SK-N-SH (cell line): ENCODE results near the gene GATM. TPM values are rescaled to one million over a fixed set of nuclear protein-coding genes. Genes with fewer than 3 reads are reported as not detected.

Experiments used
- CTCF ChIA-PET: fragments of 300-600, 350-600 bp; formaldehyde crosslinking; extraction: SDS; loops from one replicate; lab custom pipeline; 2021; lab: Yijun Ruan, JAX
- POLR2A ChIA-PET: fragments of 350-600 bp; sonication (Branson Sonifier 250); formaldehyde crosslinking; extraction: SDS; loops from one replicate; lab custom pipeline; 2020; ENCODE audit warnings: antibody characterized with exemption, inconsistent platforms; lab: Yijun Ruan, JAX
- DNase-seq: peaks from one replicate; pipeline ENCODE4 v3.0.0; 2012
- H2AFZ ChIP-seq: fragments of 200-600 bp; sonication (generic); 2 replicates; pipeline ENCODE4 v1.8.1; 2016; ENCODE audit warnings: antibody characterized with exemption, mild to moderate bottlenecking, low read depth
- H3F3A ChIP-seq: fragments of 200-600 bp; sonication (generic); replicated peaks from 2 replicates; pipeline ENCODE3; 2016; ENCODE audit warnings: antibody characterized with exemption, mild to moderate bottlenecking; ENCODE audit not compliant: insufficient read depth
- H3K27ac ChIP-seq, 2 experiments: fragments of 200-500 bp in 1 of 2; fragments of 200-600 bp in 1 of 2; sonication (Bioruptor generic) in 1 of 2; sonication (generic), shearing (Covaris generic) in 1 of 2; 2 replicates each; pipeline versions ENCODE4 v1.5.1 to v1.6.1; 2014 to 2016; ENCODE audit warnings: low read depth in 2 of 2, inconsistent platforms in 1 of 2, low read length in 1 of 2, mild to moderate bottlenecking in 1 of 2, mixed read lengths in 1 of 2
- H3K27me3 ChIP-seq: fragments of 200-600 bp; sonication (generic), shearing (Covaris generic); 2 replicates; pipeline ENCODE4 v1.6.1; 2016; ENCODE audit warnings: mixed run types; ENCODE audit not compliant: insufficient read depth
- H3K36me3 ChIP-seq, 2 experiments: fragments of 200-500 bp in 1 of 2; fragments of 200-600 bp in 1 of 2; sonication (Bioruptor generic) in 1 of 2; sonication (generic) in 1 of 2; replicated peaks in 1 of 2; 2 replicates each; pipeline versions ENCODE3 to v1.5.1; 2014 to 2016; ENCODE audit warnings: low read length in 1 of 2, mild to moderate bottlenecking in 1 of 2; ENCODE audit not compliant: insufficient read depth in 2 of 2, control insufficient read depth in 1 of 2
- H3K4me1 ChIP-seq, 2 experiments: fragments of 200-500 bp in 1 of 2; fragments of 200-600 bp in 1 of 2; sonication (Bioruptor generic) in 1 of 2; sonication (generic), shearing (Covaris generic) in 1 of 2; 2 replicates each; pipeline versions ENCODE4 v1.5.1 to v1.6.1; 2014 to 2016; ENCODE audit warnings: low read depth in 1 of 2, low read length in 1 of 2, mixed run types in 1 of 2; ENCODE audit not compliant: insufficient read depth in 2 of 2, control insufficient read depth in 1 of 2
- H3K4me2 ChIP-seq: fragments of 200-600 bp; sonication (generic), shearing (Covaris generic); 2 replicates; pipeline ENCODE4 v1.6.1; 2017; ENCODE audit warnings: mixed run types
- H3K4me3 ChIP-seq, 2 experiments: fragments of 200-500 bp in 1 of 2; fragments of 200-600 bp in 1 of 2; sonication (Bioruptor generic) in 1 of 2; sonication (generic), shearing (Covaris generic) in 1 of 2; 2 replicates each; pipeline versions ENCODE4 v1.5.1 to v1.8.1; 2014 to 2016; ENCODE audit warnings: low read depth in 2 of 2, inconsistent platforms in 1 of 2, low read length in 1 of 2, mild to moderate bottlenecking in 1 of 2, mixed read lengths in 1 of 2, moderate library complexity in 1 of 2
- H3K79me2 ChIP-seq: fragments of 200-600 bp; sonication (generic); 2 replicates; pipeline ENCODE4 v1.8.1; 2017; ENCODE audit warnings: mild to moderate bottlenecking; ENCODE audit not compliant: insufficient read depth
- H3K9ac ChIP-seq: fragments of 200-600 bp; sonication (generic); 2 replicates; pipeline ENCODE4 v1.6.1; 2017; ENCODE audit warnings: mixed run types
- H3K9me2 ChIP-seq: fragments of 200-600 bp; sonication (generic); 2 replicates; pipeline ENCODE4 v1.6.1; 2017; ENCODE audit warnings: mixed run types
- H3K9me3 ChIP-seq: fragments of 200-600 bp; sonication (generic); 2 replicates; pipeline ENCODE4 v1.6.1; 2017; ENCODE audit warnings: mixed run types, mild to moderate bottlenecking, moderate library complexity
- H4K20me1 ChIP-seq: fragments of 200-600 bp; sonication (generic); 2 replicates; pipeline ENCODE4 v1.6.1; 2017; ENCODE audit warnings: mild to moderate bottlenecking, mixed run types; ENCODE audit not compliant: insufficient read depth
- ELF1 ChIP-seq: IDR thresholded peaks from 2 replicates; pipeline ENCODE4 v1.4.0; 2012
- EZH2phosphoT487 ChIP-seq: fragments of 200-600 bp; sonication (generic); IDR thresholded peaks from 2 replicates; pipeline ENCODE4 v1.6.1; 2017; ENCODE audit warnings: low read depth, mixed run types, mild to moderate bottlenecking, antibody characterized with exemption, moderate library complexity, borderline replicate concordance
- IRF3 ChIP-seq: fragments of 150-350 bp; IDR thresholded peaks from 2 replicates; pipeline ENCODE4 v1.6.1; 2016; ENCODE audit warnings: mild to moderate bottlenecking, low read depth, low read length
- MAX ChIP-seq: IDR thresholded peaks from 2 replicates; pipeline ENCODE4 v1.4.0; 2012; ENCODE audit warnings: low read depth
- PBX3 ChIP-seq: IDR thresholded peaks from 2 replicates; pipeline ENCODE4; 2012
- POLR2AphosphoS5 ChIP-seq: IDR thresholded peaks from 2 replicates; pipeline ENCODE4 v1.6.1; 2012; ENCODE audit warnings: low read depth, low read length
- RCOR1 ChIP-seq: fragments of 150-350 bp; IDR thresholded peaks from 2 replicates; pipeline ENCODE4 v1.6.1; 2017; ENCODE audit warnings: antibody characterized with exemption, low read length
- REST ChIP-seq: IDR thresholded peaks from 2 replicates; pipeline ENCODE4 v1.6.1; 2012; ENCODE audit warnings: mild to moderate bottlenecking, low read depth, low read length, moderate library complexity
- RXRA ChIP-seq: IDR thresholded peaks from 2 replicates; pipeline ENCODE4 v1.4.0; 2012; ENCODE audit warnings: low read depth, mild to moderate bottlenecking, borderline replicate concordance
- SMC3 ChIP-seq: IDR thresholded peaks from 2 replicates; pipeline ENCODE4 v1.6.1; 2012; ENCODE audit warnings: low read depth, low read length, improper control_type of control experiment
- TAF1 ChIP-seq: IDR thresholded peaks from 2 replicates; pipeline ENCODE4 v1.6.1; 2012; ENCODE audit warnings: low read depth, mild to moderate bottlenecking, low read length, moderate library complexity, borderline replicate concordance
- TCF12 ChIP-seq: IDR thresholded peaks from 2 replicates; pipeline ENCODE4 v1.4.0; 2012
- TEAD4 ChIP-seq: IDR thresholded peaks from 2 replicates; pipeline ENCODE4 v1.4.0; 2012; ENCODE audit warnings: mild to moderate bottlenecking, borderline replicate concordance; ENCODE audit not compliant: insufficient read depth
- WGBS: methylation state at CpG from one replicate; pipeline ENCODE4 v1.1.6; 2017; ENCODE audit warnings: low lambda C conversion rate; 5-methylcytosine and 5-hydroxymethylcytosine counted together
- polyA plus RNA-seq, 3 experiments: library from polyadenylated mRNA; depleted of rRNA; stranded (reverse); fragments of >200 nt; gene quantifications; 2 replicates each; pipeline ENCODE4 v1.2.3, GENCODE V29; 2012

Gene GATM
- polyA plus RNA-seq, 1 of the 3 experiments (the other 2 are of a cell fraction) = 0.58 TPM

GRCh38 chr15:45375836-45376235, 2.5 kb downstream of the GATM start:
- no peaks in the 10 kb centered on the region for H3K9me3 ChIP-seq
- no peak overlapping the region for H3K4me3 ChIP-seq
- no peaks in the 10 kb centered on the region for H3K9me2 ChIP-seq
- no peak for TF ChIP-seq REST
- no peak for TF ChIP-seq ELF1
- no peak for TF ChIP-seq RCOR1
- no peak for TF ChIP-seq TCF12
- no peak for TF ChIP-seq SMC3
- TF ChIP-seq PBX3 = no peak
- TF ChIP-seq EZH2phosphoT487 = no peak
- no peak for TF ChIP-seq TAF1
- no peak for TF ChIP-seq TEAD4
- TF ChIP-seq POLR2AphosphoS5 = no peak
- no peak for TF ChIP-seq RXRA
- TF ChIP-seq MAX = no peak
- no peak for TF ChIP-seq IRF3
- no peak overlapping the region for H3K27ac ChIP-seq
- ChIA-PET CTCF (interaction anchor here (0.9 to 1.4 kb wide), 5 partner anchors 24 to 238 kb away, joined by 3 to 10 read pairs (median 4); no protein-coding TSS in a partner anchor), POLR2A (no interaction called here)
- H3K79me2 ChIP-seq = no peaks in the 10 kb centered on the region
- no peaks in the 10 kb centered on the region for H3F3A ChIP-seq
- peaks cover 17% of the 10 kb centered on the region; the same call in 1 of the 2 replicates for H3K27me3 ChIP-seq
- no peak for DNase-seq
- no peak overlapping the region for H2AFZ ChIP-seq
- no peak overlapping the region for H3K9ac ChIP-seq
- no peak overlapping the region for H3K4me2 ChIP-seq
- WGBS = 64% methylated on average over 3 of the region's 3 CpGs
- H3K36me3 ChIP-seq = no peaks in the 10 kb centered on the region
- no peaks in the 10 kb centered on the region for H4K20me1 ChIP-seq
- H3K4me1 ChIP-seq = peaks cover 0 to 8% of the 10 kb centered on the region in 2 experiments; a peak in 1 of 4 replicates
